C4-2B (cell line): ENCODE results near the gene FAM221B.

ENCODE experiments used
- ZFX ChIP-seq: fragments of 450-650 bp; IDR thresholded peaks from 2 replicates; pipeline ENCODE4 v1.6.1; 2017
- TF ChIP-seq, protein P1 (sequence below): fragments of 450-650 bp; conservative IDR thresholded peaks from 2 replicates; pipeline ENCODE4 v1.5.1; 2017; ENCODE audit warnings: mild to moderate bottlenecking

DNA sequence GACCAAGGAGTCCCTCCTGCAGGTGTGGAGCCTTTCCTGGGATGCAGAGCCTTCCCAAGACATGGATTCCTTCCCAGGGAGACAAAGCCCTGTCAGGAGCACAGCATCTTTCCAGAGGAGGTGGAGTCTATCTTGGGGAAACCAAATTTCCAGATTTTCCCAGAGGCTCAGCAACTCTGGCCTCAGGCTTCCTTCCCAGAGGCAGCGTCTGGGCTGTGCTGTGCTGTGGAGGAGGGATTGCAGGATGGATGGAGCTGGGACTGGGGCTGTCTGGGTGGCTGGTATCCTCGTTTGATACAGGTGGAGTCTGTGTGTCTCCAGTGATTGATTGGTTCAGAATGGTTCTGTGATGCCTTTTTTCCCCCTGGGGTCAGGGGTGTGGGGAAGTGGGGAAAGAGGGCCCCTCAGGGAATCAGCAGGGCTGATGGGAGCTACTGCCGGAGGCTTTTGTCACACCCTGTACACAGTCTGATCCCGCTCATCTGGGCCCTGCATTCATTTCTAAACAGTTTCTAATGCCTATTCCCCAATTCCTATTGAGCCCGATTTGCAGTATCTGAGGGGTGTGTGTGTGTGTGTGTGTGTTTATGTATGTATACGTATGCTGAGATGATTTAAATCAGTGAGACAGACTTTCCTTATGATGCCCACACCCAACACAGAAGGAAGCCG, 25.7 kb upstream of the FAM221B start:
- TF ChIP-seq, protein P1, sequence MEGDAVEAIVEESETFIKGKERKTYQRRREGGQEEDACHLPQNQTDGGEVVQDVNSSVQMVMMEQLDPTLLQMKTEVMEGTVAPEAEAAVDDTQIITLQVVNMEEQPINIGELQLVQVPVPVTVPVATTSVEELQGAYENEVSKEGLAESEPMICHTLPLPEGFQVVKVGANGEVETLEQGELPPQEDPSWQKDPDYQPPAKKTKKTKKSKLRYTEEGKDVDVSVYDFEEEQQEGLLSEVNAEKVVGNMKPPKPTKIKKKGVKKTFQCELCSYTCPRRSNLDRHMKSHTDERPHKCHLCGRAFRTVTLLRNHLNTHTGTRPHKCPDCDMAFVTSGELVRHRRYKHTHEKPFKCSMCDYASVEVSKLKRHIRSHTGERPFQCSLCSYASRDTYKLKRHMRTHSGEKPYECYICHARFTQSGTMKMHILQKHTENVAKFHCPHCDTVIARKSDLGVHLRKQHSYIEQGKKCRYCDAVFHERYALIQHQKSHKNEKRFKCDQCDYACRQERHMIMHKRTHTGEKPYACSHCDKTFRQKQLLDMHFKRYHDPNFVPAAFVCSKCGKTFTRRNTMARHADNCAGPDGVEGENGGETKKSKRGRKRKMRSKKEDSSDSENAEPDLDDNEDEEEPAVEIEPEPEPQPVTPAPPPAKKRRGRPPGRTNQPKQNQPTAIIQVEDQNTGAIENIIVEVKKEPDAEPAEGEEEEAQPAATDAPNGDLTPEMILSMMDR: no peak
- no peak for TF ChIP-seq ZFX
